GM12878 (cell line): Measurements from ENCODE around the gene CSPG5. TPM values are rescaled to one million over a fixed set of nuclear protein-coding genes. Genes with fewer than 3 reads are reported as not detected.

Experiments used
- ATAC-seq: fragments of 200-7000 bp; cut with Tn5 transposase; 3 replicates; pipeline ENCODE4 v1.9.1; 2020; ENCODE audit warnings: mild to moderate bottlenecking, moderate library complexity
- BruUV-seq: library from RNA; stranded (reverse); fragments of 400-500 nt; replicated peaks from 2 replicates; lab custom pipeline; 2021; lab: Mats Ljungman, UMichigan
- CTCF ChIA-PET: fragments of 300-600 bp; sonication (Branson Sonifier 250); formaldehyde crosslinking; extraction: SDS; loops from one replicate; lab custom pipeline; 2021; ENCODE audit warnings: inconsistent platforms; lab: Yijun Ruan, JAX
- POLR2A ChIA-PET: fragments of 350-600 bp; formaldehyde crosslinking; extraction: SDS; loops from one replicate; lab custom pipeline; 2021; ENCODE audit warnings: inconsistent platforms; lab: Charles Lee
- RAD21 ChIA-PET: fragments of 300-600 bp; sonication (Branson Sonifier 250); formaldehyde crosslinking; loops from one replicate; lab custom pipeline; 2023; ENCODE audit warnings: antibody characterized with exemption; ENCODE audit not compliant: unreplicated experiment; lab: Charles Lee
- SMC1A ChIA-PET: fragments of 300-600 bp; sonication (Branson Sonifier 250); formaldehyde crosslinking; loops from one replicate; lab custom pipeline; 2023; ENCODE audit not compliant: unreplicated experiment, uncharacterized antibody; lab: Charles Lee
- DNase-seq: peaks from one replicate; pipeline ENCODE4 v3.0.0-alpha.2; 2011; ENCODE audit warnings: low read depth, low spot score
- FAIRE-seq: peaks from 3 replicates; lab custom pipeline; 2011; peaks lifted over from hg19 to GRCh38; lab: Jason Lieb, UNC
- H2AFZ ChIP-seq: 2 replicates; pipeline ENCODE4 v1.6.0; 2011; ENCODE audit warnings: low read depth, low read length, control low read depth; ENCODE audit not compliant: control insufficient read depth
- H3K27ac ChIP-seq: 2 replicates; pipeline ENCODE4 v1.5.1; 2011; ENCODE audit warnings: control low read depth; ENCODE audit not compliant: control insufficient read depth, insufficient read depth
- H3K27me3 ChIP-seq, 2 experiments: replicated peaks in 1 of 2; 2 replicates each; pipeline versions ENCODE4 v1.6.0 to v1.6.1; 2011; ENCODE audit warnings: low read length in 1 of 2; ENCODE audit not compliant: control insufficient read depth in 2 of 2, insufficient read depth in 2 of 2
- H3K36me3 ChIP-seq, 2 experiments: 2 replicates each; pipeline ENCODE4 v1.5.1; 2011; ENCODE audit warnings: low read length in 1 of 2; ENCODE audit not compliant: control insufficient read depth in 2 of 2, insufficient read depth in 2 of 2
- H3K4me1 ChIP-seq: 2 replicates; pipeline ENCODE4 v1.6.1; 2011; ENCODE audit warnings: mild to moderate bottlenecking, low read length, moderate library complexity, mixed read lengths; ENCODE audit not compliant: control insufficient read depth, insufficient read depth
- H3K4me2 ChIP-seq: 2 replicates; pipeline ENCODE4 v1.6.0; 2011; ENCODE audit warnings: control low read depth; ENCODE audit not compliant: control insufficient read depth, insufficient read depth
- H3K4me3 ChIP-seq: fragments of 200-600 bp; sonication (generic); 2 replicates; pipeline ENCODE4 v1.5.1; 2016
- H3K79me2 ChIP-seq: 2 replicates; pipeline ENCODE4 v1.6.0; 2011; ENCODE audit warnings: low read length; ENCODE audit not compliant: control insufficient read depth, insufficient read depth
- H3K9ac ChIP-seq: 2 replicates; pipeline ENCODE4 v1.8.0; 2011; ENCODE audit warnings: low read length, control low read depth, mixed read lengths; ENCODE audit not compliant: control insufficient read depth, insufficient read depth
- H3K9me3 ChIP-seq: replicated peaks from 3 replicates; pipeline ENCODE4 v1.5.1; 2011; ENCODE audit warnings: mild to moderate bottlenecking, low read length; ENCODE audit not compliant: control insufficient read depth, insufficient read depth
- H4K20me1 ChIP-seq: 2 replicates; pipeline ENCODE4 v1.6.0; 2011; ENCODE audit not compliant: control insufficient read depth, insufficient read depth
- ASH2L ChIP-seq: fragments of 300-600, 200-600 bp; sonication (generic); IDR thresholded peaks from 2 replicates; pipeline ENCODE4 v1.6.1; 2017; ENCODE audit warnings: low read depth, mild to moderate bottlenecking, borderline replicate concordance
- ATF2 ChIP-seq: IDR thresholded peaks from 2 replicates; pipeline ENCODE4 v1.6.1; 2012; ENCODE audit warnings: low read length, inconsistent platforms
- BCLAF1 ChIP-seq: fragments of 450-650 bp; IDR thresholded peaks from 2 replicates; pipeline ENCODE4 v1.6.1; 2017; ENCODE audit warnings: antibody characterized with exemption, mild to moderate bottlenecking, moderate library complexity
- CBFB ChIP-seq: IDR thresholded peaks from 2 replicates; pipeline ENCODE4 v1.6.1; 2016; ENCODE audit warnings: antibody characterized with exemption, low read depth
- CBX3 ChIP-seq: fragments of 200-600 bp; sonication (generic); IDR thresholded peaks from 2 replicates; pipeline ENCODE4 v1.6.1; 2016; ENCODE audit warnings: low read depth, borderline replicate concordance
- HDAC2 ChIP-seq: fragments of 200-600 bp; sonication (generic); IDR thresholded peaks from 2 replicates; pipeline ENCODE4 v1.6.1; 2017
- IRF3 ChIP-seq: fragments of 450-650 bp; IDR thresholded peaks from 2 replicates; pipeline ENCODE4 v1.6.1; 2014; ENCODE audit warnings: mild to moderate bottlenecking
- JUND ChIP-seq: IDR thresholded peaks from 2 replicates; pipeline ENCODE4 v1.6.1; 2012; ENCODE audit warnings: low read depth, mild to moderate bottlenecking, low read length, improper control_type of control experiment, moderate library complexity
- KLF5 ChIP-seq: fragments of 450-650 bp; IDR thresholded peaks from 2 replicates; pipeline ENCODE4 v1.6.1; 2014; ENCODE audit warnings: mild to moderate bottlenecking; ENCODE audit not compliant: partially characterized antibody
- PAX5 ChIP-seq: IDR thresholded peaks from 2 replicates; pipeline ENCODE4 v1.6.1; 2011; ENCODE audit warnings: low read depth, low read length, borderline replicate concordance
- PBX3 ChIP-seq: IDR thresholded peaks from 2 replicates; pipeline ENCODE4 v1.6.1; 2011; ENCODE audit warnings: mild to moderate bottlenecking, low read depth, low read length, moderate library complexity; ENCODE audit not compliant: insufficient replicate concordance
- PML ChIP-seq: IDR thresholded peaks from 2 replicates; pipeline ENCODE4 v1.6.1; 2012; ENCODE audit warnings: low read length, inconsistent platforms
- STAT1 ChIP-seq: fragments of 450-650 bp; conservative IDR thresholded peaks from 2 replicates; pipeline ENCODE4 v1.6.1; 2014; ENCODE audit warnings: antibody characterized with exemption, mild to moderate bottlenecking
- ZZZ3 ChIP-seq: IDR thresholded peaks from 2 replicates; pipeline ENCODE4 v1.6.1; 2011; ENCODE audit warnings: low read depth; ENCODE audit not compliant: control insufficient read depth, insufficient read length
- WGBS: methylation state at CpG from one replicate; pipeline ENCODE4 v1.1.6; 2016; ENCODE audit warnings: low lambda C conversion rate; ENCODE audit not compliant: insufficient replicate concordance, insufficient coverage; ENCODE audit errors: missing lambda C conversion rate; 5-methylcytosine and 5-hydroxymethylcytosine counted together
- in situ Hi-C: fragments of 300-500 bp; cut with MboI; formaldehyde crosslinking; loops from 9 replicates; pipeline ENCODE4 v1.14.3; 2018; ENCODE audit warnings: mixed read lengths
- intact Hi-C: fragments of 100-400 bp; cut with micrococcal nuclease; formaldehyde crosslinking; loops from one replicate; pipeline ENCODE4 v1.14.2; 2022; ENCODE audit not compliant: unreplicated experiment
- polyA plus RNA-seq, 11 experiments: library from polyadenylated mRNA; depleted of rRNA in 4 of 11; unstranded in 6 of 11; stranded (reverse) in 5 of 11; fragments of >200 nt; fragmentation: Nextera tagmentation in 4 of 11; fragmentation: Illumina TruSeq in 1 of 11; extraction: Ambion mirVana in 4 of 11; extraction: Trizol in 1 of 11; gene quantifications; 1 replicate in 1 of 11; 2 replicates in 10 of 11; pipeline versions ENCODE4 v1.2.1 to v1.2.3, GENCODE V29; 2011 to 2016; ENCODE audit warnings: inconsistent platforms in 2 of 11, missing spikeins in 2 of 11, low read depth in 1 of 11
- total RNA-seq, 4 experiments: library from RNA; depleted of rRNA in 3 of 4; stranded (reverse); fragments of >200 nt in 3 of 4; fragmentation: Illumina TruSeq in 1 of 4; extraction: Trizol in 1 of 4; gene quantifications; 2 replicates each; pipeline versions ENCODE4 v1.2.1 to v1.2.3, GENCODE V29; 2013 to 2021

CSPG5 gene
- total and polyA plus RNA-seq, 10 of the 15 experiments (the other 5 are each of a cell fraction or from before 2014, with no cell fraction given): 0.08 to 0.17 TPM; not detected in 8

- TF ChIP-seq PBX3: no peak
- TF ChIP-seq KLF5: no peak
- TF ChIP-seq PML: no peak
Observed at GRCh38 chr3:47573190-47574172, 5.2 kb downstream of the CSPG5 start (continued).

- H3K9me3 ChIP-seq: no peaks in the 10 kb centered on the region
- no TSS peak for BruUV-seq
- H3K79me2 ChIP-seq: no peaks in the 10 kb centered on the region
- FAIRE-seq (no peak), DNase-seq (no peak), ATAC-seq (no peak)
- H3K27ac ChIP-seq: no peak overlapping the region
- intact Hi-C loops (no loop called here), in situ Hi-C loops (no loop called here)
- 65% methylated on average over 10 of the region's 10 CpGs for WGBS
- ChIA-PET SMC1A (interaction anchor here (2.1 kb wide), 1 partner anchor 18 kb away, joined by 5 read pairs; no protein-coding TSS in a partner anchor), POLR2A (interaction anchor here (0.6 kb wide), 1 partner anchor 31 kb away, joined by 4 read pairs; no protein-coding TSS in a partner anchor), CTCF (no interaction called here), RAD21 (no interaction called here)
- no peak overlapping the region for H3K9ac ChIP-seq
- no peak overlapping the region for H3K4me3 ChIP-seq
- H3K4me1 ChIP-seq: no peaks in the 10 kb centered on the region
- peaks cover 0 to 3% of the 10 kb centered on the region in 2 experiments; a peak in 1 of 4 replicates for H3K27me3 ChIP-seq
- no peaks in the 10 kb centered on the region for H4K20me1 ChIP-seq
- H3K36me3 ChIP-seq: no peaks in the 10 kb centered on the region
- no peak overlapping the region for H2AFZ ChIP-seq
- no peak overlapping the region for H3K4me2 ChIP-seq
- TF ChIP-seq BCLAF1: no peak
- no peak for TF ChIP-seq STAT1
- no peak for TF ChIP-seq CBX3
- TF ChIP-seq IRF3: no peak
- no peak for TF ChIP-seq ATF2
- TF ChIP-seq HDAC2: no peak
- no peak for TF ChIP-seq ZZZ3
- TF ChIP-seq CBFB: no peak
- TF ChIP-seq JUND: no peak
- TF ChIP-seq ASH2L: no peak
- TF ChIP-seq PAX5: no peak
Observed at GRCh38 chr3:47571391-47572175, 7.1 kb downstream of the CSPG5 start.
